Kidney (tissue), 14 donors: Measurements from ENCODE around the gene PRKCE. TPM values are rescaled to one million over a fixed set of nuclear protein-coding genes. Genes with fewer than 3 reads are reported as not detected.
"Not testable (repeated sequence)": the region's sequence is repeated elsewhere in the genome, so short reads cannot be mapped to it uniquely, and the experiment has no call there.

Experiments
- DNase-seq, 5 donors: peaks; one replicate each; pipeline ENCODE4 v3.0.0-alpha.2; 2013 to 2020
- FAIRE-seq: peaks from 2 replicates; lab custom pipeline; 2012; peaks lifted over from hg19 to GRCh38; lab: Jason Lieb, UNC
- H3K27ac ChIP-seq, 2 donors: one replicate each; pipeline ENCODE4 v1.7.0; 2013; ENCODE audit warnings: low read depth in 2 of 2, low read length in 2 of 2, inconsistent platforms in 1 of 2
- H3K27me3 ChIP-seq: one replicate; pipeline ENCODE4 v1.7.1; 2013; ENCODE audit warnings: low read length, inconsistent platforms; ENCODE audit not compliant: control insufficient read depth, insufficient read depth
- H3K36me3 ChIP-seq, 3 donors: one replicate each; pipeline versions ENCODE4 v1.7.0 to v1.7.1; 2013; ENCODE audit warnings: low read length in 3 of 3, control low read depth in 1 of 3, inconsistent platforms in 1 of 3; ENCODE audit not compliant: insufficient read depth in 3 of 3, control insufficient read depth in 2 of 3
- H3K4me1 ChIP-seq, 3 donors: one replicate each; pipeline versions ENCODE4 v1.7.0 to v1.7.1; 2013; ENCODE audit warnings: low read length in 3 of 3, inconsistent platforms in 1 of 3, low read depth in 1 of 3; ENCODE audit not compliant: control insufficient read depth in 2 of 3, insufficient read depth in 2 of 3
- H3K4me3 ChIP-seq, 3 donors: one replicate each; pipeline versions ENCODE4 v1.7.0 to v1.8.1; 2013; ENCODE audit warnings: low read length in 3 of 3, control low read depth in 1 of 3, inconsistent platforms in 1 of 3
- H3K9ac ChIP-seq, 3 donors: one replicate each; pipeline versions ENCODE4 v1.7.0 to v1.7.1; 2013; ENCODE audit warnings: low read length in 3 of 3, control low read depth in 1 of 3, inconsistent platforms in 1 of 3
- H3K9me3 ChIP-seq, 3 donors: one replicate each; pipeline versions ENCODE4 v1.7.0 to v1.7.1; 2013; ENCODE audit warnings: low read length in 3 of 3, control low read depth in 1 of 3, inconsistent platforms in 1 of 3; ENCODE audit not compliant: control insufficient read depth in 2 of 3, insufficient read depth in 1 of 3
- intact Hi-C: fragments of 100-400 bp; cut with DNase I; formaldehyde crosslinking; loops from one replicate; pipeline ENCODE4 v1.11.1; 2022
- polyA plus RNA-seq: library from polyadenylated mRNA; stranded (reverse); fragments of 350-450 nt; fragmentation: Illumina TruSeq; extraction: RNeasy Lipid Tissue Mini Kit (QIAGEN cat#74804); gene quantifications from one replicate; pipeline ENCODE4 v1.2.3, GENCODE V29; 2014; ENCODE audit warnings: low read depth, low replicate concordance; ENCODE audit not compliant: insufficient read depth
- total RNA-seq: library from RNA; stranded (reverse); fragmentation: NEBNext Ultra II Directional; extraction: Animal tissue kit (Norgen Biotek cat#: 25700); gene quantifications from one replicate; pipeline ENCODE4 v1.2.1, GENCODE V29; 2021
- TF ChIP-seq, protein P1 (sequence below): IDR thresholded peaks from 3 replicates; pipeline ENCODE4 v1.5.1; 2012; ENCODE audit warnings: mild to moderate bottlenecking, moderate library complexity, borderline replicate concordance; ENCODE audit not compliant: insufficient read depth; ENCODE audit errors: extremely low read depth
- donor health status: control.
- donor health status: control.
- donor health status: control.
- donor health status: control.
- donor health status: control.
- donor health status: DM: yes; HTN: yes; CAD: no.
- donor health status: Normal renal cell carcinoma (clear cell type).

PRKCE gene
- total and polyA plus RNA-seq, 2 donors from 2014 or later: 11.1 to 27.3 TPM

DNA sequence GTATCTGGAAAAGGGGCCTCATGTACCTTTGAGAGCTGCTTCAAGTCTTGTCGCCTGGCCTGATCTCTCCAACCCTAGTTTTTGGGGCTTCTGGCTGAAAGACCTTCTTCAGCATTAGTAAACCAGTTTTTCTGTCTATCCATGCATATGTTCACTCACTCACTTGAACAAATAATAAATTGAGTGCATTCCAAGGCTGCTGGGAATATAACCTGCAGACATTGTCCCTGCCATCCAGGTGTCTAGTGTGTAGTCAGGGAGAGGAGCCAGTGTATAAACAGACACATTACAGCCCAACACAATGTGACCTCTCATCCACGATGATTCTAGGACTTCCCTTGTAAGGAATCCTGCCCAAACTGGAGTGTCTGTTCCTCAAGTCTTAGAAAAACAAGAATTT is 262.1 kb downstream of the PRKCE start:
- H3K9me3 ChIP-seq: no peaks in the 10 kb centered on the region
- no peak overlapping the region for H3K4me3 ChIP-seq
- no peak for FAIRE-seq
- no peaks in the 10 kb centered on the region for H3K27me3 ChIP-seq
- H3K36me3 ChIP-seq: no peaks in the 10 kb centered on the region
- DNase-seq: no peak
- no peak overlapping the region for H3K9ac ChIP-seq
- H3K4me1 ChIP-seq: peaks cover 0 to 11% (median 8%) of the 10 kb centered on the region in 3 donors
- no peak overlapping the region for H3K27ac ChIP-seq
- intact Hi-C loops: no loop called here
- TF ChIP-seq, protein P1, sequence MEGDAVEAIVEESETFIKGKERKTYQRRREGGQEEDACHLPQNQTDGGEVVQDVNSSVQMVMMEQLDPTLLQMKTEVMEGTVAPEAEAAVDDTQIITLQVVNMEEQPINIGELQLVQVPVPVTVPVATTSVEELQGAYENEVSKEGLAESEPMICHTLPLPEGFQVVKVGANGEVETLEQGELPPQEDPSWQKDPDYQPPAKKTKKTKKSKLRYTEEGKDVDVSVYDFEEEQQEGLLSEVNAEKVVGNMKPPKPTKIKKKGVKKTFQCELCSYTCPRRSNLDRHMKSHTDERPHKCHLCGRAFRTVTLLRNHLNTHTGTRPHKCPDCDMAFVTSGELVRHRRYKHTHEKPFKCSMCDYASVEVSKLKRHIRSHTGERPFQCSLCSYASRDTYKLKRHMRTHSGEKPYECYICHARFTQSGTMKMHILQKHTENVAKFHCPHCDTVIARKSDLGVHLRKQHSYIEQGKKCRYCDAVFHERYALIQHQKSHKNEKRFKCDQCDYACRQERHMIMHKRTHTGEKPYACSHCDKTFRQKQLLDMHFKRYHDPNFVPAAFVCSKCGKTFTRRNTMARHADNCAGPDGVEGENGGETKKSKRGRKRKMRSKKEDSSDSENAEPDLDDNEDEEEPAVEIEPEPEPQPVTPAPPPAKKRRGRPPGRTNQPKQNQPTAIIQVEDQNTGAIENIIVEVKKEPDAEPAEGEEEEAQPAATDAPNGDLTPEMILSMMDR: no peak

DNA sequence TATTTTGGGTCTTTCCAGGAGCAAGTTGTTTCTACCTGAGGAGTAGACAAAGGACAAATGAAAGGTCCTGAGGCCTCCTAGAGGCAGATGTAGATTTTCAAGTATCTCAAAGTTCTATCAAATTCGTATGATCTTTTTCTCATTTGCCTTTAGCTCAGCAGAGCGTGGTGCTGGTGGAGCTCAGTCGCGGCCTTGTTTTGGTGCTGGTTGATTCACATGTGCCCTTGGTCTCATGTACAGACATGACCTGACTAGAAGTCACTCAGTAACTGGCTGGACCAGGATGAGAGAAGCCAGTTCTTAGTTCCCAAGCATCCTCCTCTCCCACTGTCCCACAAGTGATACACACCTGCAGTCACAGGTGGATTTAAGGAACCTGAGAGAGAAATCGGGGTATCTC is 264.0 kb downstream of the PRKCE start:
- intact Hi-C loops: no loop called here
- TF ChIP-seq, protein P1: no peak
- no peak for DNase-seq
- no peak for FAIRE-seq
- H3K36me3 ChIP-seq: no peaks in the 10 kb centered on the region
- H3K27me3 ChIP-seq: no peaks in the 10 kb centered on the region
- no peaks in the 10 kb centered on the region for H3K9me3 ChIP-seq
- H3K27ac ChIP-seq: no peak overlapping the region
- H3K9ac ChIP-seq: no peak overlapping the region
- H3K4me3 ChIP-seq: no peak overlapping the region
- H3K4me1 ChIP-seq: peaks cover 0 to 21% (median 12%) of the 10 kb centered on the region in 3 donors

DNA sequence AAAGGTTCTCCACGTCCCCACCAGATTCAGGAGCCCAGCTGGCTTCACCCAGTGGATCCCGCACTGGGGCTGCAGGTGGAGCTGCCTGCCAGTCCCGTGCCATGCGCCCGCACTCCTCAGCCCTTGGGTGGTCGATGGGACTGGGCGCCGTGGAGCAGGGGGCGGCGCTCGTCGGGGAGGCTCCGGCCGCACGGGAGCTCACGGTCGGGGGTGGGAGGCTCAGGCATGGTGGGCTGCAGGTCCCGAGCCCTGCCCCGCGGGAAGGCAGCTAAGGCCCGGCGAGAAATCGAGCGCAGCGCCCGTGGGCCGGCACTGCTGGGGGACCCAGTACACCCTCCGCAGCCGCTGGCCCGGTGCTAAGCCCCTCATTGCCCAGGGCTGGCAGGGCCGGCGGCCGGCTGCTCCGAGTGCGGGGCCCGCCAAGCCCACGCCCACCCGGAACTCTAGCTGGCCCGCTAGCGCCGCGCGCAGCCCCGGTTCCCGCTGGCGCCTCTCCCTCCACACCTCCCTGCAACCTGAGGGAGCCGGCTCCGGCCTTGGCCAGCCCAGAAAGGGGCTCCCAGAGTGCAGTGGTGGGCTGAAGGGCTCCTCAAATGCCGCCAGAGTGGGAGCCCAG is 266.2 kb downstream of the PRKCE start:
- H3K9ac ChIP-seq, H3K27me3 ChIP-seq, H3K9me3 ChIP-seq, H3K27ac ChIP-seq, H3K4me3 ChIP-seq, H3K36me3 ChIP-seq, DNase-seq, FAIRE-seq, intact Hi-C loops: not testable (repeated sequence)
- H3K4me1 ChIP-seq: peaks cover 0 to 12% (median 9%) of the 10 kb centered on the region in 3 donors

DNA sequence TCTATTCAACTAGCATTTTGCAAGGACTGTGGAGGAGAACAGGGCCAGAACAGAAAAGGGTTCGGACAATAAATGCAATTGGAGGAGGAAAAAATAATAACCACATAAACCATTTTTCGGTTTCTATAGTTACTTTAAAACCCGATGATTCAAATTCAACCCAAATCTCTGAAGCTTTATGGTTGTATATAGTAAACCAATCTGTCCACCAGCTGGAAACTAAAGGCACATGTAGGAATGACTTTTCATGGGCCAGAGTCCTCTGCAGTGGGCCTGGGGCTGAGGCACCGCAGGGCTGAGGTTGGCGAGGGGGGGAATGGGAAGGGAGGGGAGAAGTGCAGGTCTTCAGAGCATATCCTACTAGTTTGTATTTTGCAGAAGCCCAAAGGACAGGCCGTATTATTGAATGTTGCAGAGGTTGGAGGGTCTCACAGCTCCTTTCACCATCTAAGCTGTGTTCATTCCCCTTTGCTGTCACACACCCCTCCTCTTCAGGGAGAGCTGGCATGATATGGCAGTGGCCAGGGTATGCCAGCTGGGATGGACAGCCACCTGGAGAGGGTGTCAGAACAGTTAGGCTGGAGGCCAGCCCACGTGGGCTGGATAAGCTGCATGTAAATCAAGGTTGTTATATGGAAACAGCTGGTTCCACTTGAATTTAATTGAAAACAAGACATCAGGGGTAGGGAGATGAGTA is 267.1 kb downstream of the PRKCE start:
- no peak for DNase-seq
- Histone ChIP-seq H3K4me3 (no peak overlapping the region), H3K4me1 (peaks cover 0 to 11% (median 9%) of the 10 kb centered on the region in 3 donors), H3K27me3 (no peaks in the 10 kb centered on the region), H3K9me3 (no peaks in the 10 kb centered on the region), H3K9ac (no peak overlapping the region), H3K27ac (no peak overlapping the region), H3K36me3 (no peaks in the 10 kb centered on the region)
- intact Hi-C loops: no loop called here
- TF ChIP-seq, protein P1: no peak
- FAIRE-seq: no peak
